OCI-M2 (cell line): ENCODE results near the gene TMEM191C.
"Not testable (repeated sequence)": the region's sequence is repeated elsewhere in the genome, so short reads cannot be mapped to it uniquely, and the experiment has no call there.

Experiments
- DNase-seq: peaks from one replicate; lab custom pipeline; 2025; ENCODE audit not compliant: unreplicated experiment; lab: John Stamatoyannopoulos, UW

The TMEM191C gene

GRCh38 chr22:21467337-21468193 is at the start of gene TMEM191C:
TMEM191C (plus strand) TSS chr22:21467387; CDS start chr22:21467460, 73 bp downstream.
- not testable (repeated sequence) for DNase-seq

- not testable (repeated sequence) for DNase-seq
Measured at GRCh38 chr22:21417853-21418252, 49.3 kb upstream of the TMEM191C start.

GRCh38 chr22:21418974-21419638 is 48.1 kb upstream of the TMEM191C start:
- not testable (repeated sequence) for DNase-seq

GRCh38 chr22:21420180-21420763 is 46.9 kb upstream of the TMEM191C start:
- DNase-seq, result not testable (repeated sequence)

GRCh38 chr22:21424084-21424709 is 43.0 kb upstream of the TMEM191C start:
- not testable (repeated sequence) for DNase-seq

GRCh38 chr22:21434378-21435233 is 32.6 kb upstream of the TMEM191C start:
- not testable (repeated sequence) for DNase-seq

- DNase-seq, result not testable (repeated sequence)
Measured at GRCh38 chr22:21435998-21436810, 31.0 kb upstream of the TMEM191C start.

- not testable (repeated sequence) for DNase-seq
Measured at GRCh38 chr22:21438013-21438412, 29.2 kb upstream of the TMEM191C start.

- DNase-seq, result not testable (repeated sequence)
Measured at GRCh38 chr22:21440018-21440636, 27.1 kb upstream of the TMEM191C start.

GRCh38 chr22:21440676-21441075 is 26.5 kb upstream of the TMEM191C start:
- not testable (repeated sequence) for DNase-seq

GRCh38 chr22:21441170-21441569 is 26.0 kb upstream of the TMEM191C start:
- not testable (repeated sequence) for DNase-seq

- DNase-seq, result not testable (repeated sequence)
Measured at GRCh38 chr22:21442123-21442522, 25.1 kb upstream of the TMEM191C start.

GRCh38 chr22:21442646-21443045 is 24.5 kb upstream of the TMEM191C start:
- not testable (repeated sequence) for DNase-seq

- no peak for DNase-seq
Measured at GRCh38 chr22:21443057-21443734, 24.0 kb upstream of the TMEM191C start.

GRCh38 chr22:21443735-21444421 is 23.3 kb upstream of the TMEM191C start:
- no peak for DNase-seq

- DNase-seq, result no peak
Measured at GRCh38 chr22:21444701-21445436, 22.3 kb upstream of the TMEM191C start.
